ENCODE data around the gene ANTXR1. TPM values are rescaled to one million over a fixed set of nuclear protein-coding genes. Genes with fewer than 3 reads are reported as not detected.

Gene ANTXR1
- total RNA-seq = 393 and 403 TPM in 2 replicates

DNA sequence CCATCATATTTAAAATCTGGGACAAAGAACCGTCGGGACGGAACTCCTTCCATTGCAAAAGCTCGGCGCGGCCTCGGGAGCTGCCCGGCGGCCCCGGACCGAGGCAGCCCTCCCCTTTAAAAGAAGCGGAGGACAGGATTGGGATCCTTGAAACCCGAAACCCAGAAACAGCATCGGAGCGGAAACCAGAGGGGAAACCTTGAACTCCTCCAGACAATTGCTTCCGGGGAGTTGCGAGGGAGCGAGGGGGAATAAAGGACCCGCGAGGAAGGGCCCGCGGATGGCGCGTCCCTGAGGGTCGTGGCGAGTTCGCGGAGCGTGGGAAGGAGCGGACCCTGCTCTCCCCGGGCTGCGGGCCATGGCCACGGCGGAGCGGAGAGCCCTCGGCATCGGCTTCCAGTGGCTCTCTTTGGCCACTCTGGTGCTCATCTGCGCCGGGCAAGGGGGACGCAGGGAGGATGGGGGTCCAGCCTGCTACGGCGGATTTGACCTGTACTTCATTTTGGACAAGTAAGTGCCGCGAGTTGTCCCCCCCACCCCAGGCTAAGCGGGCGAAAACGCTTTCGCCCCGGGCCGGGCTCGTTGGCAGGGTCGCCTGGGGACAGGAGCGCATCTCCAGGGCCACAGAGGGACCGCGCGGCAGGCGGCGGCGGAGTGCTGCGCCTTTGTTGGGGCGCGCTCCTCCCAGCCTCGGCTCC lies at the start of gene ANTXR1:
TSS of gene ANTXR1 (plus strand) at position 38 of the 698 bp plus-strand sequence. CDS start at position 359, 321 bp downstream.

DNA sequence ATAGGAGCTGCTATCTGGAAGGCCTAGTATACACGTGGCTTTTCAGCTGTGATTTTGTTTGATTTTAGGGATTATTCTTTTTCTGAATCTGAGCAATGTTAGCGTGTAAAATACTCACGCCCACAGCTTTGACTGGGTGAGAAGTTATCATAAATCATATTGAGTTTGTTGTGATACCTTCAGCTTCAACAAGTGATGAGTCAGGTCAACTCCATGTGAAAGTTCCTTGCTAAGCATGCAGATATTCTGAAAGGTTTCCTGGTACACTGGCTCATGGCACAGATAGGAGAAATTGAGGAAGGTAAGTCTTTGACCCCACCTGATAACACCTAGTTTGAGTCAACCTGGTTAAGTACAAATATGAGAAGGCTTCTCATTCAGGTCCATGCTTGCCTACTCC lies 38.7 kb upstream of the ANTXR1 start, which contains the start of gene GKN1:
TSS of gene GKN1 (plus strand) at position 386 of the 400 bp plus-strand sequence. CDS start 42 bp downstream, outside the sequence.

Small RNAs within 50 kb of the gene (small RNA-seq; reads per million reads assigned to genes)
- gene MIR3126 = 14.2 reads per million, percentile 95 among the genes with 10 or more reads in this experiment
- gene RNA5SP96 = not detected
- not detected for gene RNU6-1216P

Other genes starting within 250 kb of the ANTXR1 start
- gene BMP10, start 141.8 kb upstream of the ANTXR1 start, total RNA-seq = not detected in 2 replicates
- not detected in 2 replicates for gene GKN2, start 60.3 kb upstream of the ANTXR1 start, total RNA-seq
- gene GKN1, start 38.5 kb upstream of the ANTXR1 start, total RNA-seq = 0.26 TPM in 1 of 2 replicates, not detected in the other

Measured in articular chondrocyte of knee joint (primary cell).